K562 (cell line): ENCODE results near the gene NPC1L1. TPM values are rescaled to one million over a fixed set of nuclear protein-coding genes. Genes with fewer than 3 reads are reported as not detected.

Experiments used
- ATAC-seq: fragments of 200-7000 bp; cut with Tn5 transposase; 3 replicates; pipeline ENCODE4 v1.9.1; 2020; ENCODE audit warnings: moderate library complexity
- BruUV-seq: library from RNA; stranded (reverse); fragments of 400-500 nt; replicated peaks from 2 replicates; lab custom pipeline; 2021; lab: Mats Ljungman, UMichigan
- CTCF ChIA-PET: fragments of 300-600 bp; formaldehyde crosslinking; extraction: SDS; loops from one replicate; lab custom pipeline; 2021; ENCODE audit warnings: low intra/inter-chr PET ratio; lab: Yijun Ruan, JAX
- POLR2A ChIA-PET: fragments of 300-600, 350-650 bp; sonication (Branson Sonifier 250); formaldehyde crosslinking; extraction: SDS; loops from one replicate; lab custom pipeline; 2021; ENCODE audit warnings: antibody characterized with exemption, inconsistent platforms; lab: Yijun Ruan, JAX
- DNase-seq, 4 experiments: peaks; one replicate each; pipeline versions ENCODE4 v3.0.0 to v3.0.0-alpha.2; 2011 to 2018; ENCODE audit warnings: low spot score in 3 of 4, mixed read lengths in 3 of 4; ENCODE audit errors: extremely low read depth in 1 of 4
- FAIRE-seq: peaks from 2 replicates; lab custom pipeline; 2011; peaks lifted over from hg19 to GRCh38; lab: Jason Lieb, UNC
- H2AFZ ChIP-seq: 2 replicates; pipeline ENCODE4 v1.6.0; 2011; ENCODE audit warnings: low read depth, low read length, control low read depth, inconsistent platforms
- H3K27ac ChIP-seq: fragments of 200-600 bp; 3 replicates; pipeline ENCODE4 v1.8.0; 2011; ENCODE audit warnings: low read depth, mild to moderate bottlenecking, control low read depth, inconsistent platforms, low read length, moderate library complexity, mixed read lengths; ENCODE audit errors: extremely low read depth
- H3K27me3 ChIP-seq, 2 experiments: fragments of 300-600 bp in 1 of 2; 2 replicates in 1 of 2; 3 replicates in 1 of 2; pipeline versions ENCODE4 v1.6.0 to v1.8.0; 2011; ENCODE audit warnings: inconsistent platforms in 2 of 2, low read length in 2 of 2, mild to moderate bottlenecking in 1 of 2, mixed read lengths in 1 of 2, moderate library complexity in 1 of 2; ENCODE audit not compliant: control insufficient read depth in 2 of 2, insufficient read depth in 2 of 2
- H3K36me3 ChIP-seq: fragments of 300-600 bp; 3 replicates; pipeline ENCODE4 v1.8.0; 2011; ENCODE audit warnings: mild to moderate bottlenecking, low read length, inconsistent platforms; ENCODE audit not compliant: control insufficient read depth, insufficient read depth
- H3K4me1 ChIP-seq, 2 experiments: fragments of 200-600 bp in 1 of 2; replicated peaks in 1 of 2; 2 replicates in 1 of 2; 3 replicates in 1 of 2; pipeline versions ENCODE4 v1.5.1 to v1.8.0; 2011; ENCODE audit warnings: inconsistent platforms in 2 of 2, low read length in 2 of 2, mild to moderate bottlenecking in 1 of 2, mixed read lengths in 1 of 2, moderate library complexity in 1 of 2; ENCODE audit not compliant: control insufficient read depth in 2 of 2, insufficient read depth in 2 of 2
- H3K4me2 ChIP-seq: 2 replicates; pipeline ENCODE4 v1.6.1; 2011; ENCODE audit warnings: low read length, control low read depth, inconsistent platforms, mixed read lengths; ENCODE audit not compliant: insufficient read depth
- H3K4me3 ChIP-seq: fragments of 200-600 bp; sonication (generic), shearing (Covaris generic); 2 replicates; pipeline ENCODE4 v1.5.1; 2016; ENCODE audit warnings: control low read depth, inconsistent platforms
- H3K79me2 ChIP-seq: fragments of 200-600 bp; 3 replicates; pipeline ENCODE4 v1.8.0; 2011; ENCODE audit warnings: low read length, inconsistent platforms; ENCODE audit not compliant: control insufficient read depth, insufficient read depth
- H3K9ac ChIP-seq, 2 experiments: 2 replicates each; pipeline versions ENCODE4 v1.6.0 to v1.6.1; 2011; ENCODE audit warnings: low read depth in 2 of 2, low read length in 2 of 2, control low read depth in 1 of 2, inconsistent platforms in 1 of 2, mild to moderate bottlenecking in 1 of 2, mixed read lengths in 1 of 2; ENCODE audit not compliant: insufficient read depth in 1 of 2
- H3K9me1 ChIP-seq: one replicate; pipeline ENCODE4 v1.6.0; 2011; ENCODE audit warnings: inconsistent platforms, mild to moderate bottlenecking, low read length, moderate library complexity; ENCODE audit not compliant: control insufficient read depth, insufficient read depth
- H3K9me3 ChIP-seq: replicated peaks from 2 replicates; pipeline ENCODE4 v1.5.1; 2011; ENCODE audit warnings: low read depth, low read length, inconsistent platforms; ENCODE audit not compliant: control insufficient read depth, insufficient read depth
- H4K20me1 ChIP-seq: replicated peaks from 2 replicates; pipeline ENCODE4 v1.6.1; 2011; ENCODE audit warnings: low read length, inconsistent platforms, mixed read lengths; ENCODE audit not compliant: control insufficient read depth, insufficient read depth
- CHD4 ChIP-seq: fragments of 200-600 bp; sonication (generic); IDR thresholded peaks from 3 replicates; pipeline ENCODE4 v1.6.1; 2012; ENCODE audit warnings: low read depth, mild to moderate bottlenecking, mixed read lengths, low read length, inconsistent platforms; ENCODE audit not compliant: insufficient read depth, insufficient replicate concordance, poor library complexity, severe bottlenecking
- CREM ChIP-seq: IDR thresholded peaks from 2 replicates; pipeline ENCODE4 v1.6.1; 2014; ENCODE audit warnings: antibody characterized with exemption, low read depth
- DACH1 ChIP-seq: fragments of 450-650 bp; IDR thresholded peaks from 2 replicates; pipeline ENCODE4 v1.6.1; 2018; ENCODE audit not compliant: partially characterized antibody
- MBD2 ChIP-seq: sonication (generic); IDR thresholded peaks from 2 replicates; pipeline ENCODE4 v1.6.1; 2016; ENCODE audit warnings: low read depth, borderline replicate concordance
- MIER1 ChIP-seq: fragments of 450-650 bp; IDR thresholded peaks from 2 replicates; pipeline ENCODE4 v1.6.1; 2016; ENCODE audit warnings: antibody characterized with exemption, mild to moderate bottlenecking, low read depth
- SIN3A ChIP-seq, 2 experiments: fragments of 150-350 bp in 1 of 2; IDR thresholded peaks; 2 replicates each; pipeline ENCODE4 v1.6.1; 2011 to 2016; ENCODE audit warnings: borderline replicate concordance in 2 of 2, low read depth in 2 of 2, low read length in 2 of 2, mild to moderate bottlenecking in 2 of 2, moderate library complexity in 2 of 2; ENCODE audit not compliant: control insufficient read depth in 1 of 2
- SREBF2 ChIP-seq: sonication (generic); formaldehyde crosslinking; IDR thresholded peaks from 2 replicates; pipeline ENCODE4 v1.4.0; 2020; ENCODE audit warnings: mild to moderate bottlenecking, missing genetic modification reagents
- ZNF507 ChIP-seq: conservative IDR thresholded peaks from 2 replicates; pipeline ENCODE4 v1.6.1; 2017; ENCODE audit warnings: missing genetic modification characterization, missing compliant biosample characterization
- ZNF668 ChIP-seq: fragments of 250-450 bp; sonication (Bioruptor Pico); IDR thresholded peaks from 2 replicates; pipeline ENCODE4 v1.8.0; 2022; ENCODE audit warnings: mild to moderate bottlenecking, inconsistent platforms
- WGBS: fragments of 100-300 bp; shearing (Covaris generic); methylation state at CpG from one replicate; pipeline ENCODE4 v1.1.6; 2016; ENCODE audit warnings: low coverage, mixed read lengths; ENCODE audit not compliant: insufficient coverage; ENCODE audit errors: missing lambda C conversion rate; 5-methylcytosine and 5-hydroxymethylcytosine counted together
- in situ Hi-C: fragments of 300-500 bp; cut with MboI; formaldehyde crosslinking; loops from 4 replicates; pipeline ENCODE4 v1.15.0; 2018; ENCODE audit warnings: inconsistent platforms, mixed read lengths
- intact Hi-C: fragments of 100-400 bp; cut with micrococcal nuclease; formaldehyde crosslinking; loops from 2 replicates; pipeline ENCODE4 v1.14.2; 2022
- polyA plus RNA-seq, 8 experiments: library from polyadenylated mRNA; depleted of rRNA in 4 of 8; stranded (reverse) in 5 of 8; unstranded in 3 of 8; fragments of >200 nt; fragmentation: Nextera tagmentation in 2 of 8; fragmentation: Illumina TruSeq in 1 of 8; extraction: Ambion mirVana in 2 of 8; extraction: Trizol in 1 of 8; gene quantifications; 2 replicates each; pipeline versions ENCODE4 v1.2.1 to v1.2.3, GENCODE V29; 2011 to 2014; ENCODE audit warnings: inconsistent platforms in 1 of 8, missing spikeins in 1 of 8
- total RNA-seq, 7 experiments: library from RNA; depleted of rRNA in 6 of 7; stranded (reverse); fragments of >200 nt in 6 of 7; fragmentation: Illumina TruSeq in 2 of 7; extraction: Trizol in 2 of 7; gene quantifications; 2 replicates each; pipeline versions ENCODE4 v1.2.1 to v1.2.3, GENCODE V29; 2011 to 2021; ENCODE audit warnings: low replicate concordance in 1 of 7
- TF ChIP-seq, protein P1 (sequence below): sonication (generic); formaldehyde crosslinking; IDR thresholded peaks from 2 replicates; pipeline ENCODE4 v1.4.0; 2020; ENCODE audit warnings: mild to moderate bottlenecking, missing genetic modification reagents
- TF ChIP-seq, protein P2 (sequence below): fragments of 450-650 bp; IDR thresholded peaks from 2 replicates; pipeline ENCODE4 v1.6.1; 2018; ENCODE audit not compliant: partially characterized antibody
- TF ChIP-seq, protein P3 (sequence below): fragments of 250-450 bp; sonication (Bioruptor Pico); IDR thresholded peaks from 2 replicates; pipeline ENCODE4 v1.4.0; 2020; ENCODE audit warnings: borderline replicate concordance

The NPC1L1 gene
- total and polyA plus RNA-seq, 9 of the 15 experiments (the other 6 are each of a cell fraction or from before 2014, with no cell fraction given), result 0.01 to 0.18 (median 0.07) TPM; not detected in 4

DNA sequence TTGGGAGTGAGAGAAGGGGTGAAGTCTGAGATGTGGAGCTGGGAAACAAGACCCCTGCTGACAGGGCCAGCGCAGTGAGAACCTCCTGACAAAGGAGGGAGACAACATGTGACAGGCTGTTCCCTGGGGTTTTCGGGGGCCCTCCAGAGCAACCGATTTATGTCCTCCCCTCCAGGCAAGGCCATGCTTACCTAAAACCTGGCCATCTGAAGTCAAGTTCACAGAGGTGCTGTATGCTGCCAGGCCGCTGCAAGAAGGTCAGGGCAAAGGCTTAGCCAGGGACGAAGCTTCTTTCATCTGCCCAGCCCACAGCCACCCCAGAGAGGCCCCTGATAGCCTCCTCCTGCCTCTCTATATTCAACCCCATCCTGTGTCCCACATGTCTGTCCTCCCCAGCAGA is 20.6 kb downstream of the NPC1L1 start:
- peaks cover 0 to 9% of the 10 kb centered on the region in 2 experiments; a peak in 2 of 5 replicates for H3K4me1 ChIP-seq
- DNase-seq (no peak), FAIRE-seq (no peak), ATAC-seq (no peak; the same call in 1 of the 3 replicates)
- H2AFZ ChIP-seq, result no peak overlapping the region
- no peak overlapping the region for H3K9ac ChIP-seq
- no peak overlapping the region for H3K4me3 ChIP-seq
- H3K9me3 ChIP-seq, result peaks cover 5% of the 10 kb centered on the region; the same call in 1 of the 2 replicates
- no peak for TF ChIP-seq MBD2
- TF ChIP-seq DACH1, result no peak
- no peak for TF ChIP-seq CREM
- TF ChIP-seq MIER1, result no peak
- TF ChIP-seq, protein P1, sequence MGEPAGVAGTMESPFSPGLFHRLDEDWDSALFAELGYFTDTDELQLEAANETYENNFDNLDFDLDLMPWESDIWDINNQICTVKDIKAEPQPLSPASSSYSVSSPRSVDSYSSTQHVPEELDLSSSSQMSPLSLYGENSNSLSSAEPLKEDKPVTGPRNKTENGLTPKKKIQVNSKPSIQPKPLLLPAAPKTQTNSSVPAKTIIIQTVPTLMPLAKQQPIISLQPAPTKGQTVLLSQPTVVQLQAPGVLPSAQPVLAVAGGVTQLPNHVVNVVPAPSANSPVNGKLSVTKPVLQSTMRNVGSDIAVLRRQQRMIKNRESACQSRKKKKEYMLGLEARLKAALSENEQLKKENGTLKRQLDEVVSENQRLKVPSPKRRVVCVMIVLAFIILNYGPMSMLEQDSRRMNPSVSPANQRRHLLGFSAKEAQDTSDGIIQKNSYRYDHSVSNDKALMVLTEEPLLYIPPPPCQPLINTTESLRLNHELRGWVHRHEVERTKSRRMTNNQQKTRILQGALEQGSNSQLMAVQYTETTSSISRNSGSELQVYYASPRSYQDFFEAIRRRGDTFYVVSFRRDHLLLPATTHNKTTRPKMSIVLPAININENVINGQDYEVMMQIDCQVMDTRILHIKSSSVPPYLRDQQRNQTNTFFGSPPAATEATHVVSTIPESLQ (CRISPR knock-in tag), result no peak
- TF ChIP-seq, protein P2, sequence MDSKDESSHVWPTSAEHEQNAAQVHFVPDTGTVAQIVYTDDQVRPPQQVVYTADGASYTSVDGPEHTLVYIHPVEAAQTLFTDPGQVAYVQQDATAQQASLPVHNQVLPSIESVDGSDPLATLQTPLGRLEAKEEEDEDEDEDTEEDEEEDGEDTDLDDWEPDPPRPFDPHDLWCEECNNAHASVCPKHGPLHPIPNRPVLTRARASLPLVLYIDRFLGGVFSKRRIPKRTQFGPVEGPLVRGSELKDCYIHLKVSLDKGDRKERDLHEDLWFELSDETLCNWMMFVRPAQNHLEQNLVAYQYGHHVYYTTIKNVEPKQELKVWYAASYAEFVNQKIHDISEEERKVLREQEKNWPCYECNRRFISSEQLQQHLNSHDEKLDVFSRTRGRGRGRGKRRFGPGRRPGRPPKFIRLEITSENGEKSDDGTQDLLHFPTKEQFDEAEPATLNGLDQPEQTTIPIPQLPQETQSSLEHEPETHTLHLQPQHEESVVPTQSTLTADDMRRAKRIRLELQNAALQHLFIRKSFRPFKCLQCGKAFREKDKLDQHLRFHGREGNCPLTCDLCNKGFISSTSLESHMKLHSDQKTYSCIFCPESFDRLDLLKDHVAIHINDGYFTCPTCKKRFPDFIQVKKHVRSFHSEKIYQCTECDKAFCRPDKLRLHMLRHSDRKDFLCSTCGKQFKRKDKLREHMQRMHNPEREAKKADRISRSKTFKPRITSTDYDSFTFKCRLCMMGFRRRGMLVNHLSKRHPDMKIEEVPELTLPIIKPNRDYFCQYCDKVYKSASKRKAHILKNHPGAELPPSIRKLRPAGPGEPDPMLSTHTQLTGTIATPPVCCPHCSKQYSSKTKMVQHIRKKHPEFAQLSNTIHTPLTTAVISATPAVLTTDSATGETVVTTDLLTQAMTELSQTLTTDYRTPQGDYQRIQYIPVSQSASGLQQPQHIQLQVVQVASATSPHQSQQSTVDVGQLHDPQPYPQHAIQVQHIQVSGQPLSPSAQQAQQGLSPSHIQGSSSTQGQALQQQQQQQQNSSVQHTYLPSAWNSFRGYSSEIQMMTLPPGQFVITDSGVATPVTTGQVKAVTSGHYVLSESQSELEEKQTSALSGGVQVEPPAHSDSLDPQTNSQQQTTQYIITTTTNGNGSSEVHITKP, result no peak
- TF ChIP-seq, protein P3, sequence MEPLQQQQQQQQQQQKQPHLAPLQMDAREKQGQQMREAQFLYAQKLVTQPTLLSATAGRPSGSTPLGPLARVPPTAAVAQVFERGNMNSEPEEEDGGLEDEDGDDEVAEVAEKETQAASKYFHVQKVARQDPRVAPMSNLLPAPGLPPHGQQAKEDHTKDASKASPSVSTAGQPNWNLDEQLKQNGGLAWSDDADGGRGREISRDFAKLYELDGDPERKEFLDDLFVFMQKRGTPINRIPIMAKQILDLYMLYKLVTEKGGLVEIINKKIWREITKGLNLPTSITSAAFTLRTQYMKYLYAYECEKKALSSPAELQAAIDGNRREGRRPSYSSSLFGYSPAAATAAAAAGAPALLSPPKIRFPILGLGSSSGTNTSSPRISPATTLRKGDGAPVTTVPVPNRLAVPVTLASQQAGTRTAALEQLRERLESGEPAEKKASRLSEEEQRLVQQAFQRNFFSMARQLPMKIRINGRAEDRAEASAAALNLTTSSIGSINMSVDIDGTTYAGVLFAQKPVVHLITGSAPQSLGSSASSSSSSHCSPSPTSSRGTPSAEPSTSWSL, result no peak
- no peak for TF ChIP-seq ZNF668 (CRISPR knock-in tag)
- no peak for TF ChIP-seq SREBF2 (CRISPR knock-in tag)
- no peak for TF ChIP-seq ZNF507
- TF ChIP-seq SIN3A (IDR thresholded peaks at IDR 0.05; ENCODE audit: borderline replicate concordance in 2 of 2, control insufficient read depth in 1 of 2, low read depth in 2 of 2, low read length in 2 of 2), result no peak
- no peak for TF ChIP-seq CHD4
- in situ Hi-C loops, result no loop called here
- H4K20me1 ChIP-seq, result no peaks in the 10 kb centered on the region
- no peaks in the 10 kb centered on the region for H3K36me3 ChIP-seq
- no peaks in the 10 kb centered on the region for H3K9me1 ChIP-seq
- 19% methylated on average over 5 of the region's 5 CpGs for WGBS
- ChIA-PET POLR2A (interaction anchor here (0.8 to 1.7 kb wide), 2 partner anchors 9 to 13 kb away, joined by 3 to 6 read pairs; no protein-coding TSS in a partner anchor), CTCF (no interaction called here)
- no peaks in the 10 kb centered on the region for H3K79me2 ChIP-seq
- no peak overlapping the region for H3K27ac ChIP-seq
- no TSS peak for BruUV-seq
- H3K27me3 ChIP-seq, result peaks cover 6 to 38% of the 10 kb centered on the region in 2 experiments; a peak in 4 of 5 replicates
- no peak overlapping the region for H3K4me2 ChIP-seq
- intact Hi-C loops, result no loop called here
